Stimulated activated CD8-positive, alpha-beta memory T cell treated with anti-CD3 and anti-CD28 coated beads, Interleukin-12 subunit alpha, Interleukin-12 subunit beta, amount 100 ng/mL, for 24 hours (primary cell): Measurements from ENCODE around the gene SNCAIP.

Experiments
- DNase-seq: peaks from one replicate; pipeline ENCODE4 v3.0.0-alpha.2; 2020; ENCODE audit errors: extremely low read depth

Gene SNCAIP

GRCh38 chr5:122311961-122312590 lies at the start of gene SNCAIP:
Gene SNCAIP, plus strand, starts transcription at chr5:122312237. Its CDS starts 78,898 bp downstream, at chr5:122391135.
- DNase-seq = no peak

GRCh38 chr5:122263352-122264030 lies 48.5 kb upstream of the SNCAIP start:
- no peak for DNase-seq

- no peak for DNase-seq
These were observed 47.4 kb upstream of the SNCAIP start for GRCh38 chr5:122264610-122265009.

- DNase-seq = no peak
These were observed 44.9 kb upstream of the SNCAIP start for GRCh38 chr5:122267185-122267584.

GRCh38 chr5:122273696-122274095 lies 38.3 kb upstream of the SNCAIP start:
- no peak for DNase-seq

- no peak for DNase-seq
These were observed 28.4 kb upstream of the SNCAIP start for GRCh38 chr5:122283592-122283991.

- no peak for DNase-seq
These were observed 25.5 kb upstream of the SNCAIP start for GRCh38 chr5:122286541-122286940.

GRCh38 chr5:122287101-122287500 lies 24.9 kb upstream of the SNCAIP start:
- DNase-seq = no peak

- DNase-seq = no peak
These were observed 20.8 kb upstream of the SNCAIP start for GRCh38 chr5:122291000-122291901.

- no peak for DNase-seq
These were observed 19.7 kb upstream of the SNCAIP start for GRCh38 chr5:122292332-122292731.

- DNase-seq = no peak
These were observed 16.9 kb upstream of the SNCAIP start for GRCh38 chr5:122295138-122295537.

GRCh38 chr5:122296871-122297270 lies 15.2 kb upstream of the SNCAIP start:
- DNase-seq = no peak

- DNase-seq = no peak
These were observed 14.3 kb upstream of the SNCAIP start for GRCh38 chr5:122297587-122298298.

GRCh38 chr5:122300374-122300773 lies 11.7 kb upstream of the SNCAIP start:
- DNase-seq = no peak

- no peak for DNase-seq
These were observed 11.0 kb upstream of the SNCAIP start for GRCh38 chr5:122301016-122301415.

GRCh38 chr5:122304471-122305215 lies 7.4 kb upstream of the SNCAIP start:
- DNase-seq = no peak

GRCh38 chr5:122306461-122306860 lies 5.6 kb upstream of the SNCAIP start:
- DNase-seq = no peak

GRCh38 chr5:122310889-122311288 lies 1.1 kb upstream of the SNCAIP start:
- DNase-seq = no peak

- DNase-seq = no peak
These were observed 508 bp upstream of the SNCAIP start for GRCh38 chr5:122311497-122311960.

GRCh38 chr5:122312591-122313406 lies 762 bp downstream of the SNCAIP start:
- DNase-seq = no peak
